SK-N-SH treated with all-trans-retinoic acid at 6 μM for 48 hours (cell line): ENCODE measurements around the gene ABCA9.

ENCODE experiments used
- ATAC-seq: fragments of 200-7000 bp; cut with Tn5 transposase; 3 replicates; pipeline ENCODE4 v1.9.1; 2020; ENCODE audit warnings: mild to moderate bottlenecking, moderate library complexity
- ARNTL ChIP-seq: fragments of 450-650 bp; formaldehyde crosslinking; IDR thresholded peaks from 2 replicates; pipeline ENCODE4 v1.5.0; 2020; ENCODE audit warnings: low read depth, mild to moderate bottlenecking, moderate library complexity, borderline replicate concordance
- CREB5 ChIP-seq: fragments of 250-450 bp; sonication (Bioruptor Pico); IDR thresholded peaks from 2 replicates; pipeline ENCODE4 v1.5.1; 2020; ENCODE audit warnings: low read depth, mild to moderate bottlenecking, moderate library complexity
- CSDC2 ChIP-seq: fragments of 250-450 bp; sonication (Bioruptor Pico); IDR thresholded peaks from 2 replicates; pipeline ENCODE4 v1.5.0; 2020; ENCODE audit warnings: mild to moderate bottlenecking, moderate library complexity
- CSRNP3 ChIP-seq: fragments of 250-450 bp; sonication (Bioruptor Pico); IDR thresholded peaks from 2 replicates; pipeline ENCODE4 v1.5.1; 2021; ENCODE audit warnings: mild to moderate bottlenecking, moderate library complexity
- ESRRG ChIP-seq: fragments of 250-450 bp; sonication (Bioruptor Pico); IDR thresholded peaks from 2 replicates; pipeline ENCODE4 v1.6.1; 2021; ENCODE audit warnings: mild to moderate bottlenecking
- GLIS3 ChIP-seq: fragments of 250-450 bp; sonication (Bioruptor Pico); IDR thresholded peaks from 2 replicates; pipeline ENCODE4 v1.5.0; 2020; ENCODE audit warnings: mild to moderate bottlenecking, moderate library complexity
- OSR1 ChIP-seq: fragments of 250-450 bp; sonication (Bioruptor Pico); IDR thresholded peaks from 2 replicates; pipeline ENCODE4 v1.8.0; 2022; ENCODE audit warnings: moderate library complexity, mild to moderate bottlenecking, inconsistent platforms
- PPARA ChIP-seq: fragments of 250-450 bp; sonication (Bioruptor Pico); IDR thresholded peaks from 2 replicates; pipeline ENCODE4 v1.5.0; 2020; ENCODE audit warnings: mild to moderate bottlenecking, borderline replicate concordance
- SNAI2 ChIP-seq: fragments of 250-450 bp; sonication (Bioruptor Pico); IDR thresholded peaks from 2 replicates; pipeline ENCODE4 v1.5.0; 2020; ENCODE audit warnings: mild to moderate bottlenecking, moderate library complexity
- ZC3H10 ChIP-seq: fragments of 250-450 bp; sonication (Bioruptor Pico); IDR thresholded peaks from 2 replicates; pipeline ENCODE4 v1.5.1; 2021; ENCODE audit warnings: mild to moderate bottlenecking, moderate library complexity
- ZFP3 ChIP-seq: fragments of 250-450 bp; sonication (Bioruptor Pico); IDR thresholded peaks from 2 replicates; pipeline ENCODE4 v1.5.0; 2020; ENCODE audit warnings: mild to moderate bottlenecking, moderate library complexity
- ZNF565 ChIP-seq: fragments of 450-650 bp; formaldehyde crosslinking; conservative IDR thresholded peaks from 2 replicates; pipeline ENCODE4 v1.5.0; 2020; ENCODE audit warnings: low read depth, mild to moderate bottlenecking, moderate library complexity
- ZNF70 ChIP-seq: fragments of 450-650 bp; formaldehyde crosslinking; IDR thresholded peaks from 2 replicates; pipeline ENCODE4 v1.5.0; 2020; ENCODE audit warnings: mild to moderate bottlenecking, moderate library complexity
- ZNF8 ChIP-seq: fragments of 450-650 bp; formaldehyde crosslinking; IDR thresholded peaks from 2 replicates; pipeline ENCODE4 v1.5.0; 2020; ENCODE audit warnings: mild to moderate bottlenecking, moderate library complexity
- TF ChIP-seq, protein P1 (sequence below): fragments of 250-450 bp; sonication (Bioruptor Pico); IDR thresholded peaks from 2 replicates; pipeline ENCODE4 v1.8.0; 2020; ENCODE audit warnings: mild to moderate bottlenecking, moderate library complexity, borderline replicate concordance

The ABCA9 gene

GRCh38 chr17:68924793-68925720, 135.7 kb downstream of the ABCA9 start:
- TF ChIP-seq ARNTL (CRISPR knock-in tag) (no peak), ZNF70 (CRISPR knock-in tag) (no peak), GLIS3 (CRISPR knock-in tag) (no peak), ESRRG (CRISPR knock-in tag) (no peak), ZNF8 (CRISPR knock-in tag) (no peak), ZFP3 (CRISPR knock-in tag) (no peak), ZC3H10 (CRISPR knock-in tag) (no peak), CSDC2 (CRISPR knock-in tag) (no peak), SNAI2 (CRISPR knock-in tag) (no peak), CSRNP3 (no peak), ZNF565 (no peak), OSR1 (CRISPR knock-in tag) (no peak), CREB5 (CRISPR knock-in tag) (no peak), PPARA (no peak)
- TF ChIP-seq, protein P1, sequence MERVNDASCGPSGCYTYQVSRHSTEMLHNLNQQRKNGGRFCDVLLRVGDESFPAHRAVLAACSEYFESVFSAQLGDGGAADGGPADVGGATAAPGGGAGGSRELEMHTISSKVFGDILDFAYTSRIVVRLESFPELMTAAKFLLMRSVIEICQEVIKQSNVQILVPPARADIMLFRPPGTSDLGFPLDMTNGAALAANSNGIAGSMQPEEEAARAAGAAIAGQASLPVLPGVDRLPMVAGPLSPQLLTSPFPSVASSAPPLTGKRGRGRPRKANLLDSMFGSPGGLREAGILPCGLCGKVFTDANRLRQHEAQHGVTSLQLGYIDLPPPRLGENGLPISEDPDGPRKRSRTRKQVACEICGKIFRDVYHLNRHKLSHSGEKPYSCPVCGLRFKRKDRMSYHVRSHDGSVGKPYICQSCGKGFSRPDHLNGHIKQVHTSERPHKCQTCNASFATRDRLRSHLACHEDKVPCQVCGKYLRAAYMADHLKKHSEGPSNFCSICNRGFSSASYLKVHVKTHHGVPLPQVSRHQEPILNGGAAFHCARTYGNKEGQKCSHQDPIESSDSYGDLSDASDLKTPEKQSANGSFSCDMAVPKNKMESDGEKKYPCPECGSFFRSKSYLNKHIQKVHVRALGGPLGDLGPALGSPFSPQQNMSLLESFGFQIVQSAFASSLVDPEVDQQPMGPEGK (CRISPR knock-in tag), result no peak
- no peak for ATAC-seq
